HG02852 (cell line): ENCODE data around the gene PMEPA1.

ENCODE experiments used
- ATAC-seq: cut with Tn5 transposase; IDR thresholded peaks from one replicate; pipeline ENCODE4 v1.9.1; 2021; ENCODE audit warnings: mild to moderate bottlenecking, moderate library complexity; ENCODE audit not compliant: unreplicated experiment

The PMEPA1 gene

GRCh38 chr20:57737349-57737748, 27.5 kb upstream of the PMEPA1 start:
- ATAC-seq = no peak

DNA sequence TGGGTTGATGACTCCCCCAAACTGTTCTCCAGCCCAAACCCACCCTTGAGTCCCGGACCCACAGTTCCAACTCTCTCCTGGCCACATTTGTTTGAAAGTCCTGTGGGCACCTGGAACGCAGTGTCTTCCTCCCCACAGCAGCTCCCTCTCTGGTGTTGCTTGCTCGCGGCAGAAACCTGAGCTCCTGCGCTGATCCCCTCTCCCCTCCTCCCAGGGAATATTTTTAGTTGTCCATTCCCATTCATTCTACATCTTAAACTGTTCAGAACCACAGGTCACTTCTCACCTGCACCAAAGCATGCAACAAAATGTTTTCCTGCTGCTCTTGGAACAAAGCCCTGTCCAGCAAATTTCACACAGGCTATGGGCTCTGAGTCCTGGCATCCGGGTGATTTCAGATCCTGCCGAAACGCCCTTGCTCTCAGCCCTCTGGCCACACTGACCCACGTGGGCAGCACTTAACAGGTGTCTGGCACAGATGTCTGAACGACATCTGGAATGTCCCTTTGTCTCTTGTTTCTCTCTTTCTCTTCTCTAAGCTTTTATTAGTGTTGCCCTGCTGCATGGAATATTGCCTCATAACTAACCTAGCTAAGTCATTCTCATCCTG, 27.0 kb upstream of the PMEPA1 start:
- no peak for ATAC-seq

DNA sequence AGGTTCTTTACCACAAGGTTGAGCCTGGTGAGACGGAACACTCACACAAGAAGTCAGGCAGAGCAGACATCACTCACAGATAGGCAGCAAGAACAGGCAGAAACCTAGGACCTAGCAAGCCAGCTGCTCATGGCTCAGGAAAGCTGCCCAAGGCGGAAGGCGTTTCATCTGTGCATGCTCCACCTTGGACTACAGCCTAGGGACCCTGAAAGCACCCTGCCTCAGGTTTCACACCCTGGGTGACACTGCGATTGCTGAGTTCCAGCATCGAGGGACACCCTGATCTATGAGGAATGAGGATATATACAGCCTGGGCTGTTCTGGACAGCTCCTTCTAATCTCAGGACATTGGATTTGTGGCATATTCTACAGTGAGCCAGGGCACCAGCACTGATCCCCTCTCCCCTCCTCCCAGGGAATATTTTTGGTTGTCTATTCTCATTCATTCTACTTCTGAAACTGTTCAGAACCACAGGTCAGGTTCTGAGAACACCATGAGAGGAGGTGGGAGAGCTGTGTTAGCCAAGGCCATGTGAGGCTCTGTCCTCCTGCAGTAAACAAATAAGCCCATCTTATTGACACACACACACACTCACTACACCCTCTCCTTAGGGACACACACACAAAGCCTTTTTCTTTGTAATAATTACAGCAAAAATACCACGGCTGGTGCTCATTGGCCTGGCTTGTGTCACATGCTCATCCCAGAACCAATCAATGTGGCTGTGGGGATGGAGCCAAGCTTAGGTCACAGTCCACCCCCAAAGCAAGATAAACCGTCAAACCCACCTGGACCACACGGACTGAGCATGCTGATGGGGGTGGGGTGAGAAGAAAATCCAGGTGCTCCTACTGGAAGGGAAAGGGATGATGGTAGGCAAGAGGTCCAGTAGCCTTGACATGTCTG, 26.3 kb upstream of the PMEPA1 start:
- peak; percentile 79 for ATAC-seq

DNA sequence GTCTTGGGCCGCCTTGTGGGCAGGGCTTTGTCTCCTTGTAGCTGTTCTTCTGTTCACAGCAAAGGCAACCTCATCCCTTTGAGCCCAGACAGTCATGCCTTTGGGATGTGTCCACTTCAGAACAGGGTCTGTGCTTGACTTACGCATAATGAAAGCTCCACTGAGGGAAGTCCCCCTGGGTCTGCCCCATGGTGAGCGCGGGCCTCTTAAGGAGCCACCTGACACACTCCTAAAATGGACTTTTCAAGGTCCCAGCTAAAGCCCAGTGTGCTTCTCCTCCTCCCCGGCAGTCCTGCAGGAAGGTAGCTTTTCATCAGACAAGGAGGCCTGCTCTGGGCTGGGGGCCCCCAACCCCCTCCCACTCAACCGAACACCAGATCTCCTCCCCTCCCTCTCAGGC, 24.9 kb upstream of the PMEPA1 start:
- no peak for ATAC-seq

DNA sequence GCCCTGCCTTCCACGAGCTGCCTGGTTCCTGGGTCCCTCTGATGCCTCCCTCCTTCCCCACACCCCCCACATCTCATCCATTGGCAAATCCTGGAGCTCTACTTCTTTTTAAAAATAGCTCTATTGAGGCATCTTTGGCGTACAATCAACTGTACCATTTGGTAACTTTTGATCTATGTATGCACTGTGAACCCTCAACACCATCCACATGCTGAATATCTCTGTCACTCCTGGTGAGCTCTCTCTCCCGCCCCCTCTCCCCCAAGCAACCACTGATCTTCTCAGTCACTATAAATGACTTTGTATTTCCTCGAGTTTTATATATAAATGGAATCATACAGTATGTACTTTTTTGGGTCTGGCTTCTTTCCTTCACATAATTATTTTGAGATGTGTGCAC, 22.4 kb upstream of the PMEPA1 start:
- no peak for ATAC-seq

- ATAC-seq = no peak
These were observed 18.9 kb upstream of the PMEPA1 start for GRCh38 chr20:57728762-57729161.

DNA sequence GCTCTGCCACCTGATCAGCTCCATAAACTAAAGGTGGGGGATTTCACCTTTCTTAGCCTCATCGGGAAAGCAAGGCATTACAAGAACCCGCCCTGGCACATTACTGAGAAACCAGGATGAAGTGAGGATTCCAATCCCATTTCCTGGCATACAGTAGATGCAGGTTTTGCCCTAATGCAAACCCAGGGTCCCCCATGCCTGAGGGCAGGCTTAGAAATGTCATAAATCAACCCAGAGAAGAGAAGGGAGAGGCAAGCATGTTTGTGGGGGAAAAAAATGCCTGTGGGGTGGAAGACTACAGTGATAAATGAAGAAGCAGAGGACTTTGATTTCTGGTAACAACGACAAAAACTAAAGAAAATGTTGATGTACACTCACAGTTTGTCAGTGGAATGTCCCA, 18.0 kb upstream of the PMEPA1 start:
- no peak for ATAC-seq

GRCh38 chr20:57725636-57726035, 15.8 kb upstream of the PMEPA1 start:
- ATAC-seq = no peak

GRCh38 chr20:57724610-57725405, 15.0 kb upstream of the PMEPA1 start:
- no peak for ATAC-seq

GRCh38 chr20:57723816-57724215, 14.0 kb upstream of the PMEPA1 start:
- ATAC-seq = no peak

DNA sequence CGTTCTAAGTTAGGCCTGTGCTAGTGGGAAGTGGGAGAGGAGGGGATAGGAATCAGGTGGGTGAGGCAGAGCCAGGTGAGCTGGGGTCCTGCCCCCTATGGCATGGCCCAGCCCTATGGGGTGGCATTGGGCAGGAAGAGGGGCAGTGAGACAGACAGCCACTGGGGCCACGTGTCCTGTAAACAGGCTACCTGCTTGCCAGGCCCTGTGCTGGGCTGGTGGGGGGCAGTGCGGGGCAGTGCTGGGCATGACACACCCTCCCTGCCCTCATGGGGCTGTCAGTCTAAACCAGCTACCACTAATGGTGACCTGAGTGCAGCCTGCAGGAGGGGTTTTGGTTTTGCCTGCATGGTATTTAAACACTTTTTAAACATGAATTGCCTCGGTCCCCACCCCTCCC, 10.1 kb upstream of the PMEPA1 start:
- no peak for ATAC-seq

DNA sequence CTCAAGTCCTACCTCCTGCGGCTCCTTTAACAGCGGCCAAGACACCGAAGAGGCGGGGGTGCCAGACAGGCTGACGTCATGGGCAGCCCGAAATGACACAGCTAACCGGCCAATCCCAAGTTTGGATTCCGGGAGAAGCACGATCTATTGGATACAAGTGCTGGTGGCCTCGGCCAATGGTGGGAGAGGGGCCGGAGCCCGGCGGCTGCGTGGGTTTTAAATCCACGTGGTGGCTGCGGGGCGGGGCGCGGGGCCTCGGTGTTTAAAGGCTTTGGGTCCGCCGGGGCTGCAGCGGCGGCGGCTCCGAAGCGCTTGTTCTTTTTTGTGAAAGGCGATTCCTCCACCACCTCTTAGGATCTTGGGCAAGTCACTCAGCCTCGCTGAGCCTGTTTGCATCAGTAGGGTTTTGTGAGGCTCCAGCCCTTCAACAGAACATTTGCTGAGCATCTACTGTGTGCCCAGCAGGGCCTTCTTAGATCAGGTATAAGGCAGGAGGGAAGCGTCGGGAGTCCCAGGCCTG, 8.7 kb upstream of the PMEPA1 start:
- ATAC-seq = peak; percentile 99

GRCh38 chr20:57717797-57718196, 8.0 kb upstream of the PMEPA1 start:
- ATAC-seq = no peak

DNA sequence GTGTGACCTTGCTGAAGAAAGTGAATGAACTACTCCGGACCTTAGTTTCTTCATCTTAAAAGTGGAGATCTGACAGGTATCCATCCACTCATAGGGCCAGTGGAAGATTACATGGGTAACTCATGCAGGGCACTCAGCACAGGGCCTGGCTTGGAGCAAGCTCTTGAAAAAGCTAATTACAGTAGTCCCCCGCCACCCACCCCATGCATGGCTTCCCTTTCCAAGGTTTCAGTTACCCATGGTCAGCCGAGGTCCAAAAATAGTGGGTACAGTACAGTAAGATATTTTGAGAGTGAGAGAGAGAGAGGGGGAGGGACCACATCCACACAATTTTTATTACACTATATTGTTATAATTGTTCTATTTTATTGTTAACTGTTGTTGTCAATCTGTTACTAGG, 7.1 kb upstream of the PMEPA1 start:
- no peak for ATAC-seq

DNA sequence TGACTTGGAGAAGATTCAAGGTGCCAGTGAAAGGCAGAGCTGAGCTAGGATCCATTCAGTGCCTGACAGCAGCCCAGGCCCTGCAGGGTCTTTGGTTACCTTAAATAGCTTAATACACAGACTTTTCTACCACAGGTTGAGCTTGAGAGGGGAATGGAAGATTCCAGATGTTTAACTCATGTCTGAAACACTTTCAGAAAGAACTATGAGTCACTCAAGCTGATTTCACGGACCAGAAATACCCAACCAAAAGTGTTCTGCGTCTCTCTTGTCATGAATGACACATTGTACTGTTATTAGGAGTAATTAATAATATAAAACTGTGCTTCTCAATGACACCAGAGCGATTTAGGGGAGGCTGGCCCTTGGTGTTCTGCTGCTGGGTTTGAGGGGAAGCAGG, 6.4 kb upstream of the PMEPA1 start:
- ATAC-seq = no peak

- no peak for ATAC-seq
These were observed 5.6 kb upstream of the PMEPA1 start for GRCh38 chr20:57715268-57715904.

GRCh38 chr20:57714409-57715267, 4.8 kb upstream of the PMEPA1 start:
- ATAC-seq = no peak

DNA sequence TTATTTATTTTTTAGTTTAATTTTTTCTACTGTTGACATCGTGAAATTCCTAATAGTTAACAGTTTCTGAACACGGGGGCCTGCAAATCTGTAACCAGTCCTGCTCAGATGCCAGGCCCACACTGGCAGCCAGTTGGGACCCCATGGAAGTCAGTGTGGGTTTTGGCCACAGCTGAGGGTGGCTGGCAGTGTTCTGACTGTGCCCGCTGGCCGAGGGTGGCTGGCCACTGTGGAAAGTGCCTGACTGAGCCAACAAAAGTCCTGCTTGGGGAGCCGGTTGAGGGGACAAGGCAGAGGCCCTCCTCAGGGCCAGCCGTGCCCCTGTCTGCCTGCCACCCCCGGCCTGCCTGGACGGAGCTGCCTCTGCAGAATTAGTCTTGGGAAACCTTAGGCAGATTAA, 4.1 kb upstream of the PMEPA1 start:
- no peak for ATAC-seq

DNA sequence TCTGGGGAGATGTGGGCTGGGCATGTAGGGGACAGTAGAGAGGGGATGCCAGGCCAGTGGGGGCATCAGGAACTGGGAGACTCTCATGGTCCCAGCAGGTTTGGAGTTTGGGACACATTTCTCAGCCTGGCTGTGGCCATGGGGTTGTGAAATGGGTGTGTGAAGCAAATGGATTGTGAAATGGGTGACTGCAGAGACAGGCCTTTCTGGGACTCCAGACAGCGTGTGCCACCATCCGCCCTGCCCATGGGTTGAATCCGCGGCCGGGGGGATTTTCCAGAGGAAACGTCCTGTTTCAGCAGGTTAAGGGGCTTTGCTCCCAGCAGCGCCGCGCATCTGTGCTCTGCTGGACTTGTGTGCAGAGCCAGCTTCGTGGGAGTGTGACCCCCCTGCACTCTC, 3.7 kb upstream of the PMEPA1 start:
- no peak for ATAC-seq

DNA sequence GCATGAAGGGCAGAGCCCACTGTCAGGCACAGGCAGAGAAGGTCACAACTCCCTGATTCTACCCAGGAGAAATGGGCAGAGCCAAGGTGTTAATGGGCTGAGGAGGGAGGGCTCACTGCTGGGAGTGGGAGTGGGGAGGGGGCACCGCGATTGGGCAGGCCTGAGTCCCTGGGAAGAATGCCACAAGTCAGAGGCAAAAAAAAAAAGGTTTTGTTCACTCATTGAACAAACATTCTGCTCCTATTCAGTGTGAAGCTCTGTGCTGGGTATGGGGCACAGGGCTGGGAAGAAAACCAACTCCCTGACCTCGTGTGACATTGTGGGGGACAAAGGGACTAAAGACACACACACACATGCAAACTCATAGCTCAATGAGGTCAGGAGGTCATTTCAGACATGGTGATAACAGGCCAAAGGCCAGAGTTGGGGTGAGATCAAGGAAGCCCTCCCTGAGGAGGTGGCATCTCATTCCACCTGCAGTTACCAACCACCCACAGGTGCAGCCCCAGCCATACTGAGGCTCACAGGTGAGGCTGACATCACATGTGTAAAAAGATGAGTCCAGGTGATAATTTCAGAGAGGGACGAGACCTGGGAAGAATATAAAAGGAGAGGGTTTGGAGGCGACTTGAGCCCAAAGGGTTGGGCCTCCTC, 3.2 kb upstream of the PMEPA1 start:
- no peak for ATAC-seq
